GM21515 (cell line): ENCODE results near the gene KCNMA1.

Experiments used
- ATAC-seq: cut with Tn5 transposase; IDR thresholded peaks from one replicate; pipeline ENCODE4 v1.9.1; 2021; ENCODE audit not compliant: unreplicated experiment

KCNMA1 gene

DNA sequence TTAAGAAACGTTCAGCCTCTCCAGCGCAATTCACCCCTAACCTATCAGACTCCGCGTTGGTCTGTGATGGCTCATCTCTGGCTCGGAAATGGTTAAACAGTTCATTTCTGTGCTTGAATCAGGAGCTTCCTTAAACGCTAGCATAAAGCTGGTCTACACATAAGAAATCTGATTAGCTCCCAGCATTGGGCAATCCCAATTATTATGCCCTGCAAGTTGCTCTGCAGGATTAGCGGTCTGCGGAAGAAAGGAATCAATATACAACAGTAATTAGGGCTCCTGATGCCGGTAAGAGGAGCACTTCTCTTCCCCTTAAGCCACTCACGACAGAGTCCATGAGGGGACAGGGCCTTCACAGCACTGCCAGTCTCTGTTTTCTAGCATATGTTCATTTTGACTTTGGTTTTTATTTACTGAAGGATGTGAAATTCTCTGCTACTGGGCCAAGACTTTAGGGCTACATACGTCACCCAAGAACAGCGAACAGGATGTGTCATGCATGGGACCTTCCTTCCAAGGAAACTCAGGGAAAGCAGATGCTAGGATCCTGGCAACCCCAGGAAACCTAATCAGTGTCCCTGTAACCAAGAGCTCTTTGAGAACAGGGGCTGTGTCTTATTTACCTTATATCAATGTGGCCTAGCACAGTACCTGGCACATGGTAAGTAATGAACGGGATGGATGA is 324.4 kb downstream of the KCNMA1 start:
- ATAC-seq = no peak

DNA sequence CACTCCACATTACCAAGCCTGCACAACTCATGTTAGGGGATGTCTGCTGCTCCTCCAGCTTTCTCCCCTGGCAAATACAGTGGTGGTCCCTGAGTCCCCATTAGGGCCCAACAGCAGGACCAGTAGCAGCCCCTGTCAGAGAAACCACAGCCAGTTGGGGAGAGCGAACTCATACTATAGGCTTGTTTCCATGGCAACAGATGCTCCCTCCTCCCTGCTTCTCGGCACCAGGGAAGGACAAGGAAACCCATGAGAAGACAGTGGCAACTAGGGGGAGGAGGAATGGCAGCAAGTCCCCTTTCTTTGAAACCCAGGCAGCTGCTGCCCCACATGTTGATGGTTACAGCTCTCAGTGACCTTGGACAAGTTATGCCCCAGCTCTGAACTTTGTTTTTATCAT is 326.4 kb downstream of the KCNMA1 start:
- no peak for ATAC-seq

DNA sequence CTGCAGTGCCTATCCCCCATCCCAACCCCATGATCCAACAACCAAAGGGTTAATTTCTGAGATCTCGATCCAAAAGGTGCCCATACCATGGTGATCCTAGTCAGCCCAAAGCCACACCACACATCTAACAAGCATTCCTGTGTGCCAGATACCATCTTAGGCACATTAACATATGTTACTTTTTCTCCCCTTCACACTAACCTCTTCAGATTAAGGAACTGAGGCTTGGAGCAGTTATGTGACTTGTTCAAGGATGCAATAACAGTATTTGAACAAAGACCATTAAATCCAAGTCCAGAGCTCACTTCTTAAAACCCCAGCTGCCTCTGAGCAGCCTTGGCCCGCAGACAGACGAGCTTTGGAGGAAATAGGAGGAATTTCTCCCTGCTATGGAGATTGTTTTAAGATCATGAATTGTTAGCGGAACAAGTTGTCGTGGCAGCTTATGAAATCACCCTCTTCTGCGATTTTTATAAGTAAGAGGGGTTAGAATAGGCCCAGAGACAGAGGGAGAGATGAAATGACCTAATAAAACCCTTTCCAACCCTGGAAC is 327.2 kb downstream of the KCNMA1 start:
- ATAC-seq = no peak

DNA sequence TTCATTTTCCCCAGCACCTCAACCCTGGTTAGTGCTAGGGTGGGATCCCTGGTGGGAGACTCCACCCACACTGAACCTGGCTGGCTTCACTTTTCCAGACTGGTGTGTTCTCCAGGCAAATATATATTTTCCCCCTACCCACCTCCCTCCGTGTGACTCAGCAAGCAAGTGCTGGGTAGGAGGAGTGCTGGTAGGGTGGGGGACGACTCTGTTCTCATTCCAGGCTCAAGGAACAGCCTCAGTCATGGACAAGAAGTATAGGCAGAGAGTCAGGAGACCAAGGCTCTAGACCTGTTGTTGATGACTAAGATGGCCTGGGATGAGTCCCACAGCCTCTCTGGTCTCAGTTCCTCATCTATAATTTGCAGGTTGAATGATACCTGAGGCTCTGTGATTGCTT is 328.1 kb downstream of the KCNMA1 start:
- no peak for ATAC-seq

DNA sequence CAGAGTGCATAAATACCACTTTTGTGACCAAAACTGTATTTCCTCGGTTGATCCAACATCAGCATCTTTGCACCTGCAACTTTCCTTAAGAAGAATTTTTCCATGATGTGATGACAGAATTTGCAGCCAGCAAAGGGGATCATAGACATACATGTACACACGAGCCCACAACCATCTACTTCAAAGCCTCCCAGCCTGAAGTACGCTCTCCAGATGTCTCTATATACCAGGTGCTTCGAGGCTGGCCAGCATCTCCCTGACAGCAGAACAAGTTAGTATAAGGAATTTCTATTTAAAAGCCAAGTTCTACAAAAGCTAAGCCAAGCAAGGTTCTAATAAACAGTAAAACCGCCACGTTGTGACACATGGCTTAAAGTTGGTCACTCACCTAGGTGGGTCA is 328.5 kb downstream of the KCNMA1 start:
- no peak for ATAC-seq

DNA sequence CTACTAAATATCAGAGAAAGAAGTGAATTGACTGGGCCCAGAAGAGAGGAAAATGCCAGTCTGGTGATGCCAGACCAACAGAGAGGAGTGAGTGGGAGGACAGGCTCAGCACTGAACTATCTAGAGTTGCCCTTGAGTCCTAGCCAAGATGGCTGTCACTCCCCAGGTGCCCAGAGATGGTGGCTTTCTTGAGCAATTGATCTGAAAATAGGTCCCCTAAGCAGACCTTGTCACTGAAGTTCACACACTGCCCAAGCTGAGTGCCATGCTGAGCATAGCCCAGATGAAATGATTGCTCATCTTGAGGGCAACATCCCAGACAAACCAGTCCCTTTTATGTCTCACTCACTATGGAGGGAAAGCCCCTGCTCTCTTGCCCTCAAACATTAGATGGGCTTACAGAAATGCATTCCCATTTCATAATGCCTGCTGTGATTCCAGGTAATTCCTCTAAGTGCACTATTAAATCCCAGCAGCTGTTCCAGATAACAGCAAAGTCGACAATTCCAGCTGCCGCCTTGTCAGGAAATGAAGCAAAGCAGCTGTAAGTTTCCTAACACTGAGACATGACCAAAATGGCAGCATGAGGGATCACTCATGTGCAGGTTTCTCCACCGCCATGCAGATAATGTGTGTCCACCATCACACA is 329.4 kb downstream of the KCNMA1 start:
- ATAC-seq = no peak

DNA sequence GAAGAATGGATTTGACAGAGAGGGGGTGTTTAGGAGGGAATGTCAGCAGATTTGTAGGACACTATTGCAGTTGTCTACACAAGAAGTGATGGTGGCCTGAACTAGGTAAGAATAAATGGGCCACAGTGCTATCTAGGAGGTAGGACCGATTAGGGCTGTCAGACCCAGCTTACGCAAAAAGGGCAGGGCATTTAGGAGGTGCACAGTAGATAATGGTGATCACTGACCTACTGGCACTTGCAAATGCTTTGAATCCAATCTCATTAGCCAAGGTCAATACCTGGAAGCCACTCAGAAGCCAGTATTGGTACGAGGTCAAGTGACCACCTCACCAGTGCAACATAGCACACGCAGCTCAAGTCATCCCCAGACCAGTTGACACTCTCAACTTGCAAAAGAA is 330.9 kb downstream of the KCNMA1 start:
- ATAC-seq = no peak

DNA sequence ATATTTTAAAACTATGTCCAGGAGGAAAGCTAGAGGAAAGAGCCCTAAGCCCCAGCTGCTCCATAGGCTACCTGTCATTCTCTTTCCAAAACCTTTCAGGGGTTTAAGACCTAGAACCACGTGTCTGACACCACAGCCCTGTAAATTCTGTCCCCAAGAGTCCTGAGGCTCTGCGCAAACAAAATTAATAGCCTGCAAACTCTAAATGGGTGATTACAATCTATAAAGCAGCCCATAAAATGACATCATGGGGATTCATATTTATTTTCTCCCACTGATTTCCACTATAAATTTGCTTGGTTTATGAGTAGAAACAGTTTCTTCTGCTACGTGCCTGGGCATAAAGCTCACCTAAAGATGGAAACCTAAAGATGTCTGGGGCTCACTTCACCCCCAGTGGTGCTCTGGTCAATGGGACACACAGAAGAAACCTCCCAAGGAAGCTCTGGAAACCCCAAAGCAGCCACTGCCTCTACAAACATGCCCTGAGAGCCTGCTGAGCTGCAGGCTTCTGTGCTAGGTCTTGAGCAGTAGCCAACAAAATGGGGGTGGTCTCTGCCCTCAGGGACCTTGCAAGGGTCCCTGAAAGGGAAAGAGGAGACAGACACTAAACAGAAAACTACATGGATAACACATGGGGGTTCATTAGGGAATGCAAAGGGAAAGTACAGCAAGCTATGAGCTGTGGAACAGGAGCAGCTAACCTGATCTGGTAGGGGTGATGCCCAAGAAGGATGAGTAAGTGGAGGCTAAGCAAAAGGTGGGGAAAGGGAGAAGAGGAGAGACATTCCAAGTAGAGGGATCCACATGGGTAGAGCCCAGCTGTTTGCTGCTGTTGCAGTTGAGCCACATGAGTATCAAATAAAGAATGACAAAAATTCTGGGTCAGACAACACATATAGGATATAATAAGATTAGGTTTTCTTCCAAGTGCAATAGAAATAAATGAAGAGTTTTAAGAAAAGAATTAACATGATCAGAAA is 331.7 kb downstream of the KCNMA1 start:
- no peak for ATAC-seq

DNA sequence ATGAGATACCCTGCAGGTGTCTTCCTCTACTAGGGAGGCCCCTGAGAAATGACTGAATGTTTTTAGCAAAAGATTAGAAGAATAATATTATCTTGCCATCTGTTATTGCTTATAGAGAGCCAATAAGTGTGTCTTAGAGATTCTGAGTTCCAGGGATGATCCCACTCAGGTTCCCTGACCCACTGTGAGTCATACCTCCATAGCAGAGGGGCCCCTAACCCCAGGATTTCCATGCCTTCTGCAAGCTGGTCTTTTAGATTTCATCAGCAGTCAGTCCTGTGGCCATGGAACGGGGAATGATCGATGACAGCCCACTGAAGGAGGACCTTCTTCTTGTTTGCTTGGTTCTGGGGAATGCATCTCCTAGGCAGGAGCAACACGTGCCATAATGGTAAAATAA is 333.4 kb downstream of the KCNMA1 start:
- no peak for ATAC-seq

DNA sequence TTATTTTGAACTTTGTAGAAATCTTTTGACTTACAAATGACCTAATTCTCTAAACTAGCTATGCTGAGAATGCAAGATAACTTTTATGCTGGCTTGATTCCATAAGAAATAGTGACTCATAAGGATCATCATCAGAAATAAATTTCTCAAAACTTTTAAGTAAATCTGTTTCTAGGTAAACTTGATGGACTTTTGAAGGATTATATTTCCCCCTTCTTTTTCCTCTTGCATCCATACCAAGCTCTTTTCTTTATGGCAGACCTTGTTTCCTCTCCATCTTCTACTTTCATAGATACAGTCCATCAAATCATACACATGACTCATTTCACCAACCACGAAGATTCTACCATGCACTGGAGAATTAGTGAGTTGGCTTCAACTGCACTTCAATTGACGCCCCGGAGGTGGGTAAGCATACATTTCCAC is 336.3 kb downstream of the KCNMA1 start:
- no peak for ATAC-seq

DNA sequence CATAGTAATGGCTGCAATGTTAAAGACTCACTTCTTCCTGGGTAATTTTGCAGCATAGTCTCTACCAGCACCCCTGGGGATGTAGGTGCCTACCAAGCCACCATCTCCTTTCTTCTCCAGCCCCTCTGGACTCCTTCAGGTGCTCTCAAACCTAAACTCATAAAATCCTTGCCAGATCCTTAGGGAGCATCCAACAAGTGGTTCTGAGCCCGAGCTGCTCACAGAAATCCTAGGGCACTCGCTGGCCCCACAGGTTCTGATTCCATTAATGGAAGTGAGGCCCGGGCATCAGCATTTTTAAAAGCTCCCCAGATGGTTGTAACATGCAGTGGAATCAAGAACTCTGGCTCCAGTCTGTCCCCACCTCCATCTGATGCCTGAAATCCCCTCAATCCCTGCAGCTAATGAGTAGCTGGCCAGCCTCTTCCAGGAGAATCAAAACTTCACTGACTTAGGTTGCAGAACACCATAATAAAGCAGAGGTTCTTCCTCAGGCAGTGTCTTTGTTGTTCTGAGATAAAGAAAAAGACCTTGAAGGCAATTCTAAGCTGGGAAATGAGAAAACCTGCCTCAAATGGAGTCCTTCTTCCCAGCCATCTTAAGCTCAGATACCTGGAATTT is 336.8 kb downstream of the KCNMA1 start:
- ATAC-seq = no peak

DNA sequence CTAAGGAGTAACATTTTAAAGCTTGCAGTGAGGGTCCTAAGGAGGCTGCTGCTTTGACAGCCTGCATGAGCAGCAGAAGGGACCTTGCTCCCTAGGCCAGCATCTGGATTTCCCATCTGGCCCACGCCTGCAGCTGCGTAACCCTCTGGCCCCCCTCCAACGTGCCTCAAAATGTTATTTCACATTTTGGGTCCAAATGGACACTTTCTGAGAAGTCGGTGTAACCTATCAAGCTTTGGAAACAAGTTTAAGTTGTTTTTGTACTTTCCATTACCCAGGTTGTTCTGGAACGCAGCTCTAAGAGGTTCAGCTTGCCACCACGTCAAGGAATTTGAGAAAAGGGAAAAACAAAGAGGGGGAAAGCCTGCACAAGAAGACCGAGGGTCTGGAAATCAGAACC is 338.3 kb downstream of the KCNMA1 start:
- ATAC-seq = no peak

DNA sequence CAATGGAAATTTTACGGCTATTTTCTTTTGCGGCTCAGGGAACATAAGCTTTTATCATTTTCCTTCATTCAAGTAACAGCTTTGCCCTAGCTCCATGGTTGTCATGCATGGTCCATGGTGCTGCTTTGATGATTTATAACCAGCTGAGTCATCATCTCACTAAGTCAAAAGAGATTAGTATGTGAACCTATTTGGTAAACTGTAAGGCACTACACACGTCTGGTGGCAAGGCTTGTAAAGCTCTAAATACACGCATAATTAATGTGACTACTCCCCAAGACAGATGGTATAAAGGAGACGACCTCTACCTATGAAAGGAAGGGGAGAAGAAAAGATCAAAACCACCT is 340.2 kb downstream of the KCNMA1 start:
- ATAC-seq = no peak

DNA sequence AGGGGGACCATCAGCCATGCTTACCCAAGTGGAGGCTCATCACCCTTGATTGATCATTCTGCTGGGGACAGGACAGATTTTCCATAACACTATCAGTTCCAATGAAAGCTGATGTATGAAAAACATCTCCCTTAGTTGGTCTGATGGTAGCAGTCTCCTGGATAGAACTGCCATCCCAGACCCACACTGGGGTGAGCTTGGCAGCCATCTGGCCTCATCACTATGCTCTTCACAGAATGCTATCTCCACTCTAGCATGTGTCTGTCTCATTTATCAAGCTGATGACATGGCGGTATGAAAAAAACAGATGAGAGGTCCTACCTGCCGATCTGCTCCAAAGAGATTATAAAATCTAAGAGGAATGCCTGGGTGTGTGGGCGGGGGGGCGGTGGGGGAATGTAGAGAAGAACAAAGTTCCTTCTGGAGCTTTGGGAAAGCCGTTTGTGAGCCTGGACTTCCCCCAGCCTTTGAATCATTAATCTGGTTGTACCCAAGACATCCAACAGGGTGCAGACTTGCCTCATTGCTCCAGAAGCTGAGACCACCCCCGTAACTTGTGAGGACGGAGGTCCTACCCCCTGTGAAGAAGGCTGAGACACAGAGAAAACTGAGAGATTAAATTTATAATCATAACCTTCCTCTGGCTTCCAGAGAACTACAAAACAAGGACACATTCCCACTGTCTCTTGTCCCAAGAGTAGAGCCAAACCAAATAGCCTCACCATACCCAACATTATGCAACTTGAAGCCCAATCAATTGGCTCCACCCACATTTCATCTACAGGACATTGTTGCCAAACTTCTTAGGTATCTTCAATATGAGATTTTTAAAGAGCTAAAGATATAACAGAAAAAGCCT is 340.8 kb downstream of the KCNMA1 start:
- no peak for ATAC-seq

DNA sequence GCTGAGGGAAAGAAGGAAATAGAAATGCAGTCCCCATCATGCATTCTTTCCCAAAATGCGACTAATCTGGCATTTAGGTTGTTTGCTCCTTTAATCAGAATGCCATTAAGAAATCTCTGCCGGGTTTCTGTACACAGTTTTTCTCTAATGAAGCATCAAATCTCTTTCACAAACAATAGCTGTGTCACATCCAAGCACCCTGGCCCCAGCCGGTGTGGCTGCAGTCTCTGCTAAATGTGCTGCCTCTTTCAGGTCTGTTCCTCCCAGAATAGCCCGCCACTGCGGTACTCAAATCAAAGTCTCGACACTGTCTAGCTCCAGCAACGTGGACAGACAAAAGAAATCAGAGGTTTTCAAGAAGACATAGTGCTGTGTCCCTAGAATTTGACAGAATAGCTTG is 343.8 kb downstream of the KCNMA1 start:
- no peak for ATAC-seq

DNA sequence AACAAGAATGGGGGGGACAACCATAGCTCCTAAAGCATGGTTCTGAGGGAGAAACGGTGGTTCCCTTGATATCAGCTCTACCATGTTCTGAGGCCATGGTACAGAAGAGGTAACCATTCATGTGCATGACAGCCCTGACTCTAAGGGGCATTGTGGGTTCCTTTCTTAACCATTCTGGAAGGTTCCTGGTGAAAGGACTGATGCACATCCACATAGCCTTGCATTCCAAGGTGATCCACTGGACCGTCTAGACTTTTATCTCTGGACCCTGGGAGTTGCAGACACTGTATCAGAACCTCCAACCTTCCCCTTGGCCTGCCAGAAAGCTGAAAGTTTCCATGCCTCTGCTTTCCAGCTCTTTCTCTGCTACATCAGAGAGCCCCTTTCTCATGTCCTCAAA is 344.3 kb downstream of the KCNMA1 start:
- no peak for ATAC-seq

DNA sequence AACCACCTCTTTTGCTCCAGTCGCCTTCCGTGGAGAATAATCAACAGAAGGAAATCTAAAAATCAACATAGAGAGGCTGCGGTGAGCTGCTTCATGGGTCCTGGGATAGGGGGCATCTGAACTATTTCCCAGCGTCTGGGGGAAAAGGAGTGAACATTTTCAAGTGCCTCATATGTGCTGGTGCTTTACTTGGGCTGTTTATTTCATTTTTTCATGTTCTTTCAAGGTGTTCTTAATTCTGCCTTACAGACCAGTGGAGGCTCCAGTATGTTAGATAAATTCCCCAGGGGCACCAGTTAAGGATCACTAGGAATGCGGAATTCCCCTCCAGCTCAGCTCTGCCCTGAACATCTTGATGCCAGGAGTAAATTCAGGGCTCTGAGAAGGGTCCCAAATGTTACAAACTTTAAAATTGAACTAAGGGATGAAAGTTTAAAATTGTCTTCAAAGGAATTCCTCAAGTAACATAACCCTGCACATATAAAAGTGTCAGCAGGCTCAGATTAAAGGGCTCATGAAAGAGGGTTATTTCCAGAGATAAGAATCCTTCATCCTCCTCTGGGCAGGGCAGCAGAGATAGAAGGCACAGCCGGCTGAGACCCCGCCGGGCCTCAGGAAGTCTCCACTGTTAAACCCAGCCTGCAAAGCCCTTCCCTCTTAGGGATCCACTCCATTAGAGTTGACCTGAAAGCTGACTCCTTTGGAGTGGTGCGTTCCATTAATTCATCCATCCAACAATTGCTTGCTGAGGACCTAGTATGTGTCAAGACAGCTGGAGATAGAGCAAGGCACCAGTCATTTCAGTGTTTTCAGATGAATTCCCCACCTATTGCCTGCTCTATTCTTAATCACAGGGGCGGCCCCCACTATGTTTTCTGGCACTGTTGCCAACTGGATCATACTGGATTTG is 345.8 kb downstream of the KCNMA1 start:
- ATAC-seq = no peak

DNA sequence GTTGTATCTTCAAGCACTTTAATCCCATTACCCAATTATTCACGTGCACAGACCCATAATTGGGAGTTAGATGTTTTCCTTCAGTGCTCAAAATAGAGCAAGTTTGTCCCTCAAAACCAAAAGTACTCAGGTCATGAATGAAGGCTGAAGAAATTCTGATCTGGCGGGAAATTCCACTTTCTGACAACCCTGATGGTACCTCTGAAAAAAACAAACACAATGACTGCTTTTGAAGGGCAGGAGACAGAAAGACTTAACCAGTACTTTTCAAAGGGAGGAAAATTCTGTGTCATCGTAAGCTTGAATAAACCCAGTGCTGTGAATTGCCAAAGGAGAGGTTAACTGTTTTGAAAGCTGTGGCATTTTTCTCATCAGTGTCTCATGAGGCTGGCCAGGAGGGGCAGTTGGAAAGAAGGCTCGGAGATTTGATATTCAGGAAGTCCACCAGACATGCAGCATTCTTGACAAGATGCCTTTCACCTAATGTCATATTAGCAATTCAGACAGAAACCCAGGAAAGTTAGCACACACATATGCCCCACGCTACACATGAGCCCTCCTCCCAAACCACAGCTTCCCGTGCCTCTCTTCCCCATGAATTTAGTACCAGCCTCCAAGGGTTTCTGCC is 347.0 kb downstream of the KCNMA1 start:
- no peak for ATAC-seq

DNA sequence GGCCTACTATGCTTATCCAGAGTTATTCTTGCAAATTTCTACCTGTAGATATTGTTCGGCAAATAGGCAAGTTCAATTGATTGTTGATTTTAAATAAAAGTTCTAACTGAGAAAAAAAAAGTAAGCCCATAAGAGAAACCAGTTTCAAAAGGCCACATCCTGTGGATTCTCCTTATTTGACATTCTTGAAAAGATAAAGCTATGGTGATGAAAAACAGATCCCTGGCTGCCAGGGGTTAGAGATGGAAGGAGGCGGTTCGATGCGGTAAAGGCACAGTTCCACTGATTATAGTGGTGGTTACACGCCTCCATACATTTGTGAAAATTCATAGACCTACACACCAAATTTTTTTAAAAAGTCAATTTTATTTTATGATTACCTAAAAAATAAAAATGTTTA is 347.8 kb downstream of the KCNMA1 start:
- ATAC-seq = no peak
